Activated CD4-positive, CD25-positive, alpha-beta regulatory T cell treated with anti-CD3 and anti-CD28 coated beads, Interleukin-2, amount 50 U/mL, for 24 hours (primary cell): ENCODE data around the gene EHMT1.

Experiments used
- ATAC-seq, 2 donors: fragments of 150-1000 bp; cut with Tn5 transposase; one replicate each; pipeline ENCODE4 v1.10.0; 2021; ENCODE audit warnings: mild to moderate bottlenecking in 1 of 2, moderate library complexity in 1 of 2

The EHMT1 gene

GRCh38 chr9:137618105-137619067 is at the start of gene EHMT1:
TSS of gene EHMT1 (plus strand) at chr9:137619005. CDS start at chr9:137619029, 24 bp downstream.
- peak; percentile 76 to 79 for ATAC-seq

DNA sequence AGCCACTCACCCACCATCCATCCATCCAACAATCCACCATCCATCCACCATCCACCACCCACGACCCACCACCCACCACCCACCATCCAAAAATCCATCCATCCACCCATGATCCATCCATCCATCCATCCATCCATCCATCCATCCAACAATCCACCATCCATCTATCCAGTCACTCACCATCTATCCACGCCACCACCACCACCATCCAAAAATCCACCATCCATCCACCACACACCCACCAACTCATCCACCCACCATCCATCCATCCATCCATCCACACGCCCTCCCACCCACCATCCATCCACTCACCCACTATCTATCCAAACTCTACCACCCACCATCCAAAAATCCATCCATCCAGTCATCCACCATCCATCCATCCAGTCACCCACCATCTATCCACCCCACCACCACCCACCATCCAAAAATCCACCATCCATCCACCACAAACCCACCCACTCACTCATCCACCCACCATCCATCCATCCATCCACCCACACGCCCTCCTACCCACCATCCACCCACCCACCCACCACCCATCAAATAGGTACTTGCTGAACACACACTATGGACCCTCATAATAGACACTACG is 49.1 kb upstream of the EHMT1 start:
- ATAC-seq: no peak

GRCh38 chr9:137570566-137570965 is 48.2 kb upstream of the EHMT1 start:
- no peak for ATAC-seq

- no peak for ATAC-seq
These were observed 44.6 kb upstream of the EHMT1 start for GRCh38 chr9:137574192-137574591.

- no peak for ATAC-seq
These were observed 43.5 kb upstream of the EHMT1 start for GRCh38 chr9:137575364-137575715.

DNA sequence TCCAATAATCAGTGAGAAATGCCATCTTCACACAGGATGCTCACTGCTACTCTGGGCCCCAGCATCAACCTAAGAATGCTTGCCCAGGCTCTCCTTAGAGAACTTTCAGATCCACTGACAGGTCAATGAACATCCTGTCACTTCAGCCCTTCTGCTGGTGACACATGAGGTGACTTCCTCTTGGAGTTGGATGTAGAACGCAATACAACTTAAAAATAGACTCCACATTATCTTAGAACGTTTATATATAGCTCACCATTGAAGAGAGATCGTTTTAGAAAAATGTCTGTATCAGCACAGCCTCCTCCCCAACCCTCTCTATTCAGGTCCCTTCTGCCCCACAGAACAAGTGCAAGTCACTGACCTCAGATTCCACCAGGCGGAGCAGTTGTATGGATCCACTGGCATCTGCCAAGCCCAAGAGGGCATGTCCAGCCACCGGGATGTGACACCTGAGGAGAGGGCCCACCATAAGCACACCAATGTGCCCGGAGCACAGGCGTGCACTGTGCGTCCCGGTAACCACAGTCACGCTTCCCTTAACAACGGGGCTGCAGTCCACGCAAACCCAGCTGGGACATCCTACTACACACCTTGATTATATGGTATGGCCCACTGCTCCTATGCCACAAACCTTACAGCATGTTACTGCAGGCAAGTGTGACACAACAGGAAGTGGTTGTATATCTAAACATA is 42.9 kb upstream of the EHMT1 start:
- no peak for ATAC-seq

- ATAC-seq: peak; percentile 99
These were observed 40.1 kb upstream of the EHMT1 start, which contains the start of gene DPH7 for GRCh38 chr9:137578518-137579258. TSS of gene DPH7 (minus strand) at chr9:137578925. CDS start at chr9:137578777, 148 bp downstream.

DNA sequence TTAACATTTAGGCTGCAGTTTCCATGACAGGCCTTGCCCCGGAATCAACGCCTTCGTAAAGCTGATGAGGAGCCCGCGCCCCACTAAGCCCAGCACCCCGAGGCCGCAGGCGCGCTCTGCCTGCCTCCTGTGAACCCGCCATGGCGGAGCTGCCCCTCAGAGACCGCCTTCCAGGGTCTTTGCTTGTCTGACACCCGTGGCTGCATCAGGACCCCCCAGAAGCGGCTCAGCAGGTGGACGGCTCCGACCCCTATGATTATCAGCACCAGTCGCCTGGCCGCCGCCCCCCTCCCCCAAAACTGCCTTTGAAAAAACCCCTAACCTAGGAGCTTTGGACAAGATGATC is 39.6 kb upstream of the EHMT1 start:
- ATAC-seq: no peak

GRCh38 chr9:137580209-137580953 is 38.4 kb upstream of the EHMT1 start:
- no peak for ATAC-seq

- ATAC-seq: no peak
These were observed 37.9 kb upstream of the EHMT1 start for GRCh38 chr9:137580954-137581322.

DNA sequence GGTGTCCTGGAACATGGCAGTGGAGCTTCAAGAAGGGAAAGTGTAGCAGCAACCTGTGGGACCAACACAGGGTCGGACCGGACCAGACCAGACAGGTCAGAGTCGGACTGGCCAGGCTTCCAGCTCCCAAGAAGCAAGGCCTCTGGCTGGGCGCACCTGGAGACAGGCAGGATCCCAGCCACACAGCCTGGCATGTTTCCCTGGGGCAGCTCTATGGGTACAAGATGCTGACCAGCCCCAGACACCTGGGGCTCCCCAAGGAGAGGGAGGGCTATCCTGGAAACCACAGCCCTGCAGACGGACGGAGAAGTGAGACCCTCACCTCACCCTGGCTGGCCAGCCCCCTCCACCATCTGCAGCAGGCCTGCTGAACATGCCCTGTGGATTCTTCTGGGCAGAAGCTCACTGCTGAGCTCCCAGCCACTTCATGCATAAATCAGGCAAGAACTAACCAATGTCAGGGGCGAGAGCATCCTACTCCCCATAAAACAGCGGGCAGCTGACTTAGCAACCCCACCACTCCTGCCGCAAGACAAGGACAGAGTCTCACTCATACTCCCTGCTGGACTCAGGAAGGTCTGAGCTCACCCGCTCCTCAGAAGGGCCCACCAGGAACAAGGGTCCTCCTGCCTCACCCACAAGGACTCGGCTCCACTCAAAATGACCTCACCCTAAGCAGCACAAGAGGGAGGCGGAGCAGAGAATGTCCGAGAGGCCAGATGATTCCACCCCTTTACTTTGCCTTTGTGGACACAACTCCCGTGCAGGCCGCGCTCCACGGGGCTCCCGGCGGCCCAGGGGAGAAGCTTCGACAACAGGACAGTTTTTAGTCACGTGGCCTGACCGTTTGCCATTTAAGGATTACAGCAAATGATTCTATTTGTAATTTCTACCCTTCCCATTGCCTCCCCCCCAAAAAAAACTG is 37.2 kb upstream of the EHMT1 start:
- ATAC-seq: no peak

DNA sequence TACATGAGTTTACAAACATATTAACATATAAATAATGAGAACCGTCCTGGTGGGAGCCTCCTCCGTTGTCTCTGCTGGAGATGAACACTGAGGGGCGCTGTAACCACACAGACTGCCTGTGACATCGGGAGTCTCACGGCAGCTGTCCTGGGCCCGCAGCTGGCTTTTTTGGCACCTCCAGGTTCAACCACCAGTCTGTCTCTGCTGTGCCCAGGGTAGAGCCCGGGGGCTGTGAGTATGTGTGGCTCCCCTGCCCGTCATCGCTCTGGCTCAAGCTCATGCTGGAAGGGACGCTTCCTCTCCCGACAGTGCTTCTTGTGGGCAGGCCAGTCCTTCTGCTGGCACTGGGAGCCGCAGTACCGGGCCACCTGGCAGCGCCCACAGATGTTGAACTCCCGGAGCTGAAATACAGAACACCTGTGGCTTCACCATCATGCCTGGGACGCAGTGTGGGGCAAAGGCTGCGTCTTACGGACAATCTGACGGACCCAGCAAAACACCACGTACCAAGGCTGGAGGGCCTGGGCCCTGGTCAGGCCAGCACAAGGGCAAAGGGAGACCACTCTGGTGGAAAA is 36.4 kb upstream of the EHMT1 start:
- no peak for ATAC-seq

DNA sequence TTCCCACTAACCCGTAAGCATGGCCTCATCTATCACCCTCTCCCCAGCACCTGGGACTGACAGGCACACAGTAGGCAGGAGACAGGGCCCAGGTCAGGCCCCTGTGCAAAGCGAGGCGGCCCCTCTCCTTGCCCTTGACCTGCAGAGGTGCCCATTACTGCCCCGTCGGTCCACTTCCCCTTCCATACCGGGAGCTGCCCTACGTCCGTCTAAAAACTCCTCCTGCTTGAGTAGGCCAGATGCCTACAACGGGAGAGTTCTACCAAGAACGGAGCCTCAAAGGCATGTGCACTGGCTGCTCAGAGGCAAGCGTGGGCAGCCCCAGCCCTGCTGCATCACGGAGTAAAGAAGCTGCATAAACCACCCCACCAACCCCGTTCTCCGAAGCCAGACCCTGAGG is 35.5 kb upstream of the EHMT1 start:
- ATAC-seq: no peak

DNA sequence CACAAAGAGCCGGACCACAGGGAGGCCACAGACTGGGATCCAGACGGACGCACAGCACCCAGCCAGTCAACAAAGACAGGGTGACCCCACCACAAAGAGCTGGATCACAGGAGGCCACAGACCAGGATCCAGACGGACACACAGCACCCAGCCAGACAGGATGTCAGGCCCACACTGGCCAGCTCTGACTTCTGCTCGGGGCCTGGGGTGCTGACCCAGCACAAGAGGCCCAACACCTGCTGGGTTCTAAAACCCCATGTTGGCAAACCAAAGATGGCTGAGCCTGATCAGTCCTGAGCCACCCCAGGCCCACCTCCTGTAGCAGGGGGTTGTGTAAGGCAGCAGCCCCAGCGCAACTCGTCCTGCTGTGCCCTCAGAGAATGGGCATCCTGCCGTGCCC is 34.8 kb upstream of the EHMT1 start:
- no peak for ATAC-seq

DNA sequence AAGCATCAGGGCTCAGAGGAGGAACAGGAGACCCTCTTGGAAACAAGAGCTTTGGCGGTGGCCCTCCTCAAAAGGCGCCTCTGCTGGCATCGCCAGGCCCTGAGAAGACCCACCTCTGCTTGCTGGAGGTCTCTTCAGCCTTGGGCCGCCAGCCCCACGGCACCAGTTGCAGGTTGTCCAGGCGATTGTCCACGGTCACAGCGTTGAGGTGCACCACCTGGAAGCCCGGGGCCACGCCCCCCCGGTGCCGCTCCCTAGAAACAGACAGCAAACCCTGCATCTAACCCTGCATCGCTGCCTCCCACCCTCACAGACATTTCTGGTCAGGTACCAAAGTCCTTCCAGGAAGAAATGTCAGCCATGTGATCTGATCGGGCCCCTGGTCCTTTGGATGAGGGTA is 32.0 kb upstream of the EHMT1 start:
- no peak for ATAC-seq

DNA sequence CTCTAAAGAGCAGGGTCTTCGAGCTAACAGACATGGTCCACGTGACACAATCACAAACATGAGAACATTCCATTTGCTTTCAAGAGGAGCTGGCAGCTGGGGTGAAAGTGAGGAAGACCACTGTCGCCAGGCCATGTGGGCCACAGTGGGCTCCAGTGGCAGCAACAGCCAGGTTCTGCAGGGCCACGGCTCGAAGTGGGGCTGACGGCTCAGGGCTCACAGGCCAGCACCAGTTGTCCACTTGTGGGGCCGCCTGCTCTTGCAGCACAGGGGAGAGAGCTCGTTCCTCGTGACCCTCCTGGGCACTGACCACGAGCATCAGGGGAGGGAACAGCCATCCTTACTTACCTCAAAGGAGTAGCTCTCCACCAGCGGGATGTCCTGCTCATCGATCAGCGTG is 30.5 kb upstream of the EHMT1 start:
- ATAC-seq: no peak

- no peak for ATAC-seq
These were observed 29.9 kb upstream of the EHMT1 start for GRCh38 chr9:137588891-137589290.

GRCh38 chr9:137589441-137590122 is 29.2 kb upstream of the EHMT1 start:
- peak; percentile 1 to 11 for ATAC-seq

- peak in 1 of 2 donors; percentile 14 for ATAC-seq
These were observed 28.7 kb upstream of the EHMT1 start for GRCh38 chr9:137590123-137590468.
